DOHH2 (cell line): ENCODE measurements around the gene HBP1.

Experiments
- H3F3A ChIP-seq: fragments of 200-600 bp; sonication (generic), shearing (Covaris generic); 2 replicates; pipeline ENCODE4 v1.6.0; 2016; ENCODE audit warnings: antibody characterized with exemption, mild to moderate bottlenecking; ENCODE audit not compliant: control insufficient read depth, insufficient read depth
- H3K27ac ChIP-seq: fragments of 200-600 bp; sonication (generic); 2 replicates; pipeline ENCODE4 v1.5.1; 2014; ENCODE audit warnings: low read depth, mild to moderate bottlenecking, low read length, moderate library complexity
- H3K27me3 ChIP-seq: fragments of 200-600 bp; sonication (generic); 2 replicates; pipeline ENCODE4 v1.6.1; 2014; ENCODE audit warnings: mild to moderate bottlenecking, low read length, mixed read lengths; ENCODE audit not compliant: control insufficient read depth
- H3K36me3 ChIP-seq: fragments of 200-600 bp; sonication (generic); 2 replicates; pipeline ENCODE4 v1.6.1; 2014; ENCODE audit warnings: mild to moderate bottlenecking, low read length, moderate library complexity, mixed read lengths; ENCODE audit not compliant: control insufficient read depth
- H3K4me1 ChIP-seq: fragments of 200-600 bp; sonication (generic); 2 replicates; pipeline ENCODE4 v1.6.1; 2014; ENCODE audit warnings: mild to moderate bottlenecking, low read length, mixed read lengths; ENCODE audit not compliant: control insufficient read depth
- H3K4me2 ChIP-seq: fragments of 200-600 bp; sonication (generic); 2 replicates; pipeline ENCODE4 v1.6.0; 2014; ENCODE audit warnings: mild to moderate bottlenecking, low read length, moderate library complexity
- H3K4me3 ChIP-seq: fragments of 200-600 bp; sonication (generic); 2 replicates; pipeline ENCODE4 v1.5.1; 2014; ENCODE audit warnings: mild to moderate bottlenecking, low read length, mixed read lengths
- H3K79me2 ChIP-seq: fragments of 200-600 bp; sonication (generic); 2 replicates; pipeline ENCODE4 v1.6.1; 2014; ENCODE audit warnings: mild to moderate bottlenecking, low read length, mixed read lengths; ENCODE audit not compliant: control insufficient read depth
- H3K9me2 ChIP-seq: fragments of 200-600 bp; sonication (generic); replicated peaks from 2 replicates; pipeline ENCODE4 v1.6.1; 2014; ENCODE audit warnings: mild to moderate bottlenecking, low read length, mixed read lengths; ENCODE audit not compliant: control insufficient read depth
- H3K9me3 ChIP-seq: fragments of 200-600 bp; sonication (generic); 2 replicates; pipeline ENCODE4 v1.6.1; 2014; ENCODE audit warnings: antibody characterized with exemption, low read length, mixed read lengths; ENCODE audit not compliant: control insufficient read depth, insufficient read depth
- H4K20me1 ChIP-seq: fragments of 200-600 bp; sonication (generic); 2 replicates; pipeline ENCODE4 v1.6.0; 2014; ENCODE audit warnings: low read depth, mild to moderate bottlenecking, antibody characterized with exemption, low read length, moderate library complexity; ENCODE audit not compliant: control insufficient read depth, insufficient read depth
- EZH2phosphoT487 ChIP-seq: fragments of 200-600 bp; sonication (generic); IDR thresholded peaks from 2 replicates; pipeline ENCODE4 v1.6.1; 2017; ENCODE audit warnings: borderline replicate concordance, mild to moderate bottlenecking, antibody characterized with exemption, low read length, moderate library complexity, mixed read lengths
- TF ChIP-seq, protein P1 (sequence below): fragments of 200-600 bp; sonication (generic); IDR thresholded peaks from one replicate; pipeline ENCODE4 v1.5.1; 2014; ENCODE audit warnings: antibody characterized with exemption, mild to moderate bottlenecking, low read depth, low read length; ENCODE audit not compliant: poor library complexity, severe bottlenecking

HBP1 gene

GRCh38 chr7:107203607-107204006, 34.8 kb downstream of the HBP1 start:
- no peaks in the 10 kb centered on the region for H3K9me2 ChIP-seq
- H3K9me3 ChIP-seq = no peaks in the 10 kb centered on the region
- no peak overlapping the region for H3K27ac ChIP-seq
- TF ChIP-seq EZH2phosphoT487 = no peak
- TF ChIP-seq, protein P1, sequence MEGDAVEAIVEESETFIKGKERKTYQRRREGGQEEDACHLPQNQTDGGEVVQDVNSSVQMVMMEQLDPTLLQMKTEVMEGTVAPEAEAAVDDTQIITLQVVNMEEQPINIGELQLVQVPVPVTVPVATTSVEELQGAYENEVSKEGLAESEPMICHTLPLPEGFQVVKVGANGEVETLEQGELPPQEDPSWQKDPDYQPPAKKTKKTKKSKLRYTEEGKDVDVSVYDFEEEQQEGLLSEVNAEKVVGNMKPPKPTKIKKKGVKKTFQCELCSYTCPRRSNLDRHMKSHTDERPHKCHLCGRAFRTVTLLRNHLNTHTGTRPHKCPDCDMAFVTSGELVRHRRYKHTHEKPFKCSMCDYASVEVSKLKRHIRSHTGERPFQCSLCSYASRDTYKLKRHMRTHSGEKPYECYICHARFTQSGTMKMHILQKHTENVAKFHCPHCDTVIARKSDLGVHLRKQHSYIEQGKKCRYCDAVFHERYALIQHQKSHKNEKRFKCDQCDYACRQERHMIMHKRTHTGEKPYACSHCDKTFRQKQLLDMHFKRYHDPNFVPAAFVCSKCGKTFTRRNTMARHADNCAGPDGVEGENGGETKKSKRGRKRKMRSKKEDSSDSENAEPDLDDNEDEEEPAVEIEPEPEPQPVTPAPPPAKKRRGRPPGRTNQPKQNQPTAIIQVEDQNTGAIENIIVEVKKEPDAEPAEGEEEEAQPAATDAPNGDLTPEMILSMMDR = no peak
- peaks cover 36% of the 10 kb centered on the region for H3K36me3 ChIP-seq
- peaks cover 6% of the 10 kb centered on the region for H3K4me1 ChIP-seq
- no peaks in the 10 kb centered on the region for H4K20me1 ChIP-seq
- no peaks in the 10 kb centered on the region for H3F3A ChIP-seq
- H3K4me3 ChIP-seq = no peak overlapping the region
- no peaks in the 10 kb centered on the region for H3K27me3 ChIP-seq
- H3K4me2 ChIP-seq = no peak overlapping the region
- no peaks in the 10 kb centered on the region for H3K79me2 ChIP-seq

- no peak overlapping the region for H3K27ac ChIP-seq
- no peaks in the 10 kb centered on the region for H3K9me2 ChIP-seq
- no peak overlapping the region for H3K4me3 ChIP-seq
- H3K4me1 ChIP-seq = peaks cover 6% of the 10 kb centered on the region
- H3K36me3 ChIP-seq = peaks cover 24% of the 10 kb centered on the region
- no peak for TF ChIP-seq EZH2phosphoT487
- TF ChIP-seq, protein P1 = no peak
- H3K4me2 ChIP-seq = no peak overlapping the region
- no peaks in the 10 kb centered on the region for H3K9me3 ChIP-seq
- no peaks in the 10 kb centered on the region for H3K79me2 ChIP-seq
- no peaks in the 10 kb centered on the region for H4K20me1 ChIP-seq
- H3K27me3 ChIP-seq = no peaks in the 10 kb centered on the region
- no peaks in the 10 kb centered on the region for H3F3A ChIP-seq
These were observed 37.3 kb downstream of the HBP1 start for GRCh38 chr7:107206136-107206535.

- Histone ChIP-seq H3K27ac (no peak overlapping the region), H3K4me3 (no peak overlapping the region), H3K36me3 (peaks cover 19% of the 10 kb centered on the region), H4K20me1 (no peaks in the 10 kb centered on the region), H3F3A (no peaks in the 10 kb centered on the region), H3K79me2 (no peaks in the 10 kb centered on the region), H3K9me3 (no peaks in the 10 kb centered on the region), H3K4me2 (no peak overlapping the region), H3K27me3 (no peaks in the 10 kb centered on the region), H3K4me1 (peaks cover 6% of the 10 kb centered on the region), H3K9me2 (no peaks in the 10 kb centered on the region)
- TF ChIP-seq EZH2phosphoT487 = no peak
- TF ChIP-seq, protein P1 = no peak
These were observed 37.9 kb downstream of the HBP1 start for GRCh38 chr7:107206706-107207105.
